ENCODE results near the gene ZNF391. TPM values are rescaled to one million over a fixed set of nuclear protein-coding genes. Genes with fewer than 3 reads are reported as not detected.
A peak's percentile ranks its signal among the peaks of the same experiment; 100 is the strongest.

Gene ZNF391
- total RNA-seq: 1 to 10 TPM in 1 of 4 donors, under 1 TPM in 3; 0.10 to 1.1 (median 0.26) TPM

GRCh38 chr6:27388293-27389197 is at the start of gene ZNF391:
TSS of gene ZNF391 (plus strand) at chr6:27388759. CDS start at chr6:27400371, 11,612 bp downstream.
- intact Hi-C loops (cut with DNase I; ENCODE audit: low total_unique reads) (no loop called here), in situ Hi-C loops (cut with MboI; ENCODE audit: low sequenced_read_pairs in 4 of 4) (no loop called here)
- no peak for TF ChIP-seq CTCF (IDR thresholded peaks at IDR 0.05 in 4 of 5, conservative IDR thresholded peaks at IDR 0.05 in 1 of 5)
- TF ChIP-seq POLR2A (IDR thresholded peaks at IDR 0.05): peak in 1 of 2 donors; percentile 14
- ATAC-seq: peak; percentile 90 to 95
- Histone ChIP-seq H3K36me3 (no peaks in the 10 kb centered on the region), H3K4me1 (peaks cover 0 to 8% of the 10 kb centered on the region in 2 donors), H3K4me3 (peak within 1 kb of the TSS; percentile 59 to 69 (median 67)), H3K9me3 (no peaks in the 10 kb centered on the region), H3K27me3 (peaks cover 0 to 4% (median 0%) of the 10 kb centered on the region in 3 donors), H3K27ac (peak within 1 kb of the TSS; percentile 34 to 66 (median 56))
- peak; percentile 26 to 64 for DNase-seq

GRCh38 chr6:27352850-27353249 is 35.7 kb upstream of the ZNF391 start:
- no peaks in the 10 kb centered on the region for H3K36me3 ChIP-seq
- H3K27me3 ChIP-seq: no peaks in the 10 kb centered on the region
- ATAC-seq (no peak), DNase-seq (no peak)
- intact Hi-C loops (cut with DNase I; ENCODE audit: low total_unique reads) (no loop called here), in situ Hi-C loops (cut with MboI; ENCODE audit: low sequenced_read_pairs in 4 of 4) (no loop called here)
- H3K4me1 ChIP-seq: no peaks in the 10 kb centered on the region
- TF ChIP-seq CTCF (IDR thresholded peaks at IDR 0.05 in 4 of 5, conservative IDR thresholded peaks at IDR 0.05 in 1 of 5): no peak
- no peak for TF ChIP-seq POLR2A (IDR thresholded peaks at IDR 0.05)
- peaks cover 0 to 8% (median 0%) of the 10 kb centered on the region in 3 donors for H3K9me3 ChIP-seq
- H3K27ac ChIP-seq: no peak overlapping the region
- no peak overlapping the region for H3K4me3 ChIP-seq

- peaks cover 0 to 50% of the 10 kb centered on the region in 2 donors for H3K36me3 ChIP-seq
- in situ Hi-C loops (cut with MboI; ENCODE audit: low sequenced_read_pairs in 4 of 4): no loop called here
- intact Hi-C loops (cut with DNase I; ENCODE audit: low total_unique reads): no loop called here
- DNase-seq (no peak), ATAC-seq (no peak)
- peaks cover 0 to 29% (median 8%) of the 10 kb centered on the region in 3 donors for H3K9me3 ChIP-seq
- H3K4me3 ChIP-seq: no peak overlapping the region
- no peaks in the 10 kb centered on the region for H3K4me1 ChIP-seq
- no peak for TF ChIP-seq POLR2A (IDR thresholded peaks at IDR 0.05)
- TF ChIP-seq CTCF (IDR thresholded peaks at IDR 0.05 in 4 of 5, conservative IDR thresholded peaks at IDR 0.05 in 1 of 5): no peak
- H3K27ac ChIP-seq: no peak overlapping the region
- no peaks in the 10 kb centered on the region for H3K27me3 ChIP-seq
Observed at GRCh38 chr6:27358786-27359185, 29.8 kb upstream of the ZNF391 start.

GRCh38 chr6:27359231-27359630 is 29.3 kb upstream of the ZNF391 start:
- TF ChIP-seq CTCF (IDR thresholded peaks at IDR 0.05 in 4 of 5, conservative IDR thresholded peaks at IDR 0.05 in 1 of 5): no peak
- TF ChIP-seq POLR2A (IDR thresholded peaks at IDR 0.05): no peak
- H3K27me3 ChIP-seq: no peaks in the 10 kb centered on the region
- no peak overlapping the region for H3K4me3 ChIP-seq
- H3K27ac ChIP-seq: no peak overlapping the region
- in situ Hi-C loops (cut with MboI; ENCODE audit: low sequenced_read_pairs in 4 of 4) (no loop called here), intact Hi-C loops (cut with DNase I; ENCODE audit: low total_unique reads) (no loop called here)
- H3K4me1 ChIP-seq: no peaks in the 10 kb centered on the region
- H3K36me3 ChIP-seq: peaks cover 0 to 50% of the 10 kb centered on the region in 2 donors
- no peak for ATAC-seq
- DNase-seq: no peak
- H3K9me3 ChIP-seq: peaks cover 0 to 29% (median 8%) of the 10 kb centered on the region in 3 donors

Measured in gastrocnemius medialis (tissue), 4 donors.